SK-N-SH (cell line): ENCODE data around the gene LRRC15. TPM values are rescaled to one million over a fixed set of nuclear protein-coding genes. Genes with fewer than 3 reads are reported as not detected.

Experiments used
- CTCF ChIA-PET: fragments of 300-600, 350-600 bp; formaldehyde crosslinking; extraction: SDS; loops from one replicate; lab custom pipeline; 2021; lab: Yijun Ruan, JAX
- POLR2A ChIA-PET: fragments of 350-600 bp; sonication (Branson Sonifier 250); formaldehyde crosslinking; extraction: SDS; loops from one replicate; lab custom pipeline; 2020; ENCODE audit warnings: antibody characterized with exemption, inconsistent platforms; lab: Yijun Ruan, JAX
- DNase-seq: peaks from one replicate; pipeline ENCODE4 v3.0.0; 2012
- H2AFZ ChIP-seq: fragments of 200-600 bp; sonication (generic); 2 replicates; pipeline ENCODE4 v1.8.1; 2016; ENCODE audit warnings: antibody characterized with exemption, mild to moderate bottlenecking, low read depth
- H3F3A ChIP-seq: fragments of 200-600 bp; sonication (generic); replicated peaks from 2 replicates; pipeline ENCODE3; 2016; ENCODE audit warnings: antibody characterized with exemption, mild to moderate bottlenecking; ENCODE audit not compliant: insufficient read depth
- H3K27ac ChIP-seq, 2 experiments: fragments of 200-500 bp in 1 of 2; fragments of 200-600 bp in 1 of 2; sonication (Bioruptor generic) in 1 of 2; sonication (generic), shearing (Covaris generic) in 1 of 2; 2 replicates each; pipeline versions ENCODE4 v1.5.1 to v1.6.1; 2014 to 2016; ENCODE audit warnings: low read depth in 2 of 2, inconsistent platforms in 1 of 2, low read length in 1 of 2, mild to moderate bottlenecking in 1 of 2, mixed read lengths in 1 of 2
- H3K27me3 ChIP-seq: fragments of 200-600 bp; sonication (generic), shearing (Covaris generic); 2 replicates; pipeline ENCODE4 v1.6.1; 2016; ENCODE audit warnings: mixed run types; ENCODE audit not compliant: insufficient read depth
- H3K36me3 ChIP-seq, 2 experiments: fragments of 200-500 bp in 1 of 2; fragments of 200-600 bp in 1 of 2; sonication (Bioruptor generic) in 1 of 2; sonication (generic) in 1 of 2; replicated peaks in 1 of 2; 2 replicates each; pipeline versions ENCODE3 to v1.5.1; 2014 to 2016; ENCODE audit warnings: low read length in 1 of 2, mild to moderate bottlenecking in 1 of 2; ENCODE audit not compliant: insufficient read depth in 2 of 2, control insufficient read depth in 1 of 2
- H3K4me1 ChIP-seq, 2 experiments: fragments of 200-500 bp in 1 of 2; fragments of 200-600 bp in 1 of 2; sonication (Bioruptor generic) in 1 of 2; sonication (generic), shearing (Covaris generic) in 1 of 2; 2 replicates each; pipeline versions ENCODE4 v1.5.1 to v1.6.1; 2014 to 2016; ENCODE audit warnings: low read depth in 1 of 2, low read length in 1 of 2, mixed run types in 1 of 2; ENCODE audit not compliant: insufficient read depth in 2 of 2, control insufficient read depth in 1 of 2
- H3K4me2 ChIP-seq: fragments of 200-600 bp; sonication (generic), shearing (Covaris generic); 2 replicates; pipeline ENCODE4 v1.6.1; 2017; ENCODE audit warnings: mixed run types
- H3K4me3 ChIP-seq, 2 experiments: fragments of 200-500 bp in 1 of 2; fragments of 200-600 bp in 1 of 2; sonication (Bioruptor generic) in 1 of 2; sonication (generic), shearing (Covaris generic) in 1 of 2; 2 replicates each; pipeline versions ENCODE4 v1.5.1 to v1.8.1; 2014 to 2016; ENCODE audit warnings: low read depth in 2 of 2, inconsistent platforms in 1 of 2, low read length in 1 of 2, mild to moderate bottlenecking in 1 of 2, mixed read lengths in 1 of 2, moderate library complexity in 1 of 2
- H3K79me2 ChIP-seq: fragments of 200-600 bp; sonication (generic); 2 replicates; pipeline ENCODE4 v1.8.1; 2017; ENCODE audit warnings: mild to moderate bottlenecking; ENCODE audit not compliant: insufficient read depth
- H3K9ac ChIP-seq: fragments of 200-600 bp; sonication (generic); 2 replicates; pipeline ENCODE4 v1.6.1; 2017; ENCODE audit warnings: mixed run types
- H3K9me2 ChIP-seq: fragments of 200-600 bp; sonication (generic); 2 replicates; pipeline ENCODE4 v1.6.1; 2017; ENCODE audit warnings: mixed run types
- H3K9me3 ChIP-seq: fragments of 200-600 bp; sonication (generic); 2 replicates; pipeline ENCODE4 v1.6.1; 2017; ENCODE audit warnings: mixed run types, mild to moderate bottlenecking, moderate library complexity
- H4K20me1 ChIP-seq: fragments of 200-600 bp; sonication (generic); 2 replicates; pipeline ENCODE4 v1.6.1; 2017; ENCODE audit warnings: mild to moderate bottlenecking, mixed run types; ENCODE audit not compliant: insufficient read depth
- CHD2 ChIP-seq: fragments of 150-350 bp; IDR thresholded peaks from 2 replicates; pipeline ENCODE4 v1.6.1; 2018; ENCODE audit warnings: low read length; ENCODE audit not compliant: partially characterized antibody
- ELF1 ChIP-seq: IDR thresholded peaks from 2 replicates; pipeline ENCODE4 v1.4.0; 2012
- EZH2phosphoT487 ChIP-seq: fragments of 200-600 bp; sonication (generic); IDR thresholded peaks from 2 replicates; pipeline ENCODE4 v1.6.1; 2017; ENCODE audit warnings: low read depth, mixed run types, mild to moderate bottlenecking, antibody characterized with exemption, moderate library complexity, borderline replicate concordance
- FOSL2 ChIP-seq: IDR thresholded peaks from 2 replicates; pipeline ENCODE4 v1.4.0; 2012; ENCODE audit warnings: low read depth, mild to moderate bottlenecking, moderate library complexity, borderline replicate concordance
- FOXJ3 ChIP-seq: sonication (generic); formaldehyde crosslinking; IDR thresholded peaks from 2 replicates; pipeline ENCODE4 v1.5.1; 2020; ENCODE audit warnings: mild to moderate bottlenecking, missing genetic modification reagents
- FOXM1 ChIP-seq: IDR thresholded peaks from 2 replicates; pipeline ENCODE4 v1.4.0; 2012; ENCODE audit warnings: low read depth, mild to moderate bottlenecking
- IRF3 ChIP-seq: fragments of 150-350 bp; IDR thresholded peaks from 2 replicates; pipeline ENCODE4 v1.6.1; 2016; ENCODE audit warnings: mild to moderate bottlenecking, low read depth, low read length
- JUND ChIP-seq: IDR thresholded peaks from 2 replicates; pipeline ENCODE4 v1.4.0; 2012
- MAX ChIP-seq: IDR thresholded peaks from 2 replicates; pipeline ENCODE4 v1.4.0; 2012; ENCODE audit warnings: low read depth
- MXI1 ChIP-seq: IDR thresholded peaks from 2 replicates; pipeline ENCODE4 v1.6.1; 2012; ENCODE audit warnings: mild to moderate bottlenecking, low read depth, low read length, improper control_type of control experiment
- NFIC ChIP-seq: IDR thresholded peaks from 2 replicates; pipeline ENCODE4 v1.4.0; 2012; ENCODE audit warnings: borderline replicate concordance
- NRF1 ChIP-seq: IDR thresholded peaks from 2 replicates; pipeline ENCODE4 v1.6.1; 2012; ENCODE audit warnings: low read depth, mild to moderate bottlenecking, low read length
- PBX3 ChIP-seq: IDR thresholded peaks from 2 replicates; pipeline ENCODE4; 2012
- POLR2AphosphoS5 ChIP-seq: IDR thresholded peaks from 2 replicates; pipeline ENCODE4 v1.6.1; 2012; ENCODE audit warnings: low read depth, low read length
- RFX5 ChIP-seq: IDR thresholded peaks from 2 replicates; pipeline ENCODE4 v1.6.1; 2012; ENCODE audit warnings: mild to moderate bottlenecking, improper control_type of control experiment, low read length
- SIN3A ChIP-seq: IDR thresholded peaks from 2 replicates; pipeline ENCODE4 v1.6.1; 2012; ENCODE audit warnings: low read depth, mild to moderate bottlenecking, low read length, moderate library complexity, borderline replicate concordance
- SMC3 ChIP-seq: IDR thresholded peaks from 2 replicates; pipeline ENCODE4 v1.6.1; 2012; ENCODE audit warnings: low read depth, low read length, improper control_type of control experiment
- USF1 ChIP-seq: IDR thresholded peaks from 2 replicates; pipeline ENCODE4 v1.4.0; 2012; ENCODE audit warnings: low read depth, borderline replicate concordance
- USF2 ChIP-seq: fragments of 150-350 bp; IDR thresholded peaks from 2 replicates; pipeline ENCODE4 v1.6.1; 2017; ENCODE audit warnings: antibody characterized with exemption, low read length, low read depth, borderline replicate concordance
- ZBTB33 ChIP-seq: IDR thresholded peaks from 2 replicates; pipeline ENCODE4 v1.4.0; 2012; ENCODE audit warnings: low read depth, borderline replicate concordance
- WGBS: methylation state at CpG from one replicate; pipeline ENCODE4 v1.1.6; 2017; ENCODE audit warnings: low lambda C conversion rate; 5-methylcytosine and 5-hydroxymethylcytosine counted together
- polyA plus RNA-seq, 3 experiments: library from polyadenylated mRNA; depleted of rRNA; stranded (reverse); fragments of >200 nt; gene quantifications; 2 replicates each; pipeline ENCODE4 v1.2.3, GENCODE V29; 2012

The LRRC15 gene
- polyA plus RNA-seq, 1 of the 3 experiments (the other 2 are of a cell fraction), result 0.02 TPM

- no peak for TF ChIP-seq USF2
- no peak for TF ChIP-seq FOSL2
- TF ChIP-seq NFIC, result no peak
- TF ChIP-seq FOXJ3, result no peak
- TF ChIP-seq, all 33 proteins: peak for 0
These were observed 53.6 kb downstream of the LRRC15 start (continued) for GRCh38 chr3:194315965-194316361.

GRCh38 chr3:194315088-194315964, 54.2 kb downstream of the LRRC15 start:
- H3K9me3 ChIP-seq, result 0 out of 2 replicates have a peak, but pooled peaks cover 6% of the 10 kb centered on the region
- peak overlapping the region; percentile 81 for H3K4me2 ChIP-seq
- ChIA-PET CTCF (interaction anchor here (0.6 to 13.4 kb wide), 132 partner anchors 8 to 856 kb away, joined by 3 to 246 read pairs (median 4); partner anchors contain the start of genes CPN2 and HES1), POLR2A (interaction anchor here (0.6 to 2.2 kb wide), 8 partner anchors 8 to 534 kb away, joined by 3 to 13 read pairs (median 5); no protein-coding TSS in a partner anchor)
- no peaks in the 10 kb centered on the region for H3K36me3 ChIP-seq
- H3K4me3 ChIP-seq, result peak overlapping the region; percentile 44 to 69
- DNase-seq, result peak; percentile 94
- 28% methylated on average over 14 of the region's 54 CpGs for WGBS
- no peaks in the 10 kb centered on the region for H3F3A ChIP-seq
- H4K20me1 ChIP-seq, result no peaks in the 10 kb centered on the region
- H3K4me1 ChIP-seq, result peaks cover 0 to 28% of the 10 kb centered on the region in 2 experiments; a peak in 1 of 4 replicates
- H3K79me2 ChIP-seq, result no peaks in the 10 kb centered on the region
- peaks cover 26% of the 10 kb centered on the region for H3K27me3 ChIP-seq
- H3K9ac ChIP-seq, result no peak overlapping the region
- peak overlapping the region in 1 of 2 experiments; percentile 24; a peak in 2 of 4 replicates for H3K27ac ChIP-seq
- H3K9me2 ChIP-seq, result no peaks in the 10 kb centered on the region
- H2AFZ ChIP-seq, result peak overlapping the region; percentile 65; the same call in 1 of the 2 replicates
- no peak for TF ChIP-seq PBX3
- TF ChIP-seq EZH2phosphoT487, result no peak
- TF ChIP-seq CHD2, result peak; percentile 44
- TF ChIP-seq POLR2AphosphoS5, result no peak
- TF ChIP-seq SMC3, result peak; percentile 97
- TF ChIP-seq ELF1, result no peak
- no peak for TF ChIP-seq FOXM1
- TF ChIP-seq SIN3A, result no peak
- TF ChIP-seq RFX5, result no peak
- no peak for TF ChIP-seq JUND
- no peak for TF ChIP-seq MAX
- TF ChIP-seq USF2, result no peak
- TF ChIP-seq USF1, result no peak
- TF ChIP-seq FOSL2, result no peak
- 0 out of 2 replicates have a peak, but pooled peaks have one; percentile 27 for TF ChIP-seq MXI1
- no peak for TF ChIP-seq IRF3
- no peak for TF ChIP-seq ZBTB33
- TF ChIP-seq NRF1, result no peak
